AG09319 (cell line): Measurements from ENCODE around the gene AARS2.

Source experiments
- DNase-seq: peaks from one replicate; pipeline ENCODE4 v3.0.0-alpha.2; 2010; ENCODE audit warnings: low read depth; ENCODE audit errors: extremely low read depth
- CTCF ChIP-seq: IDR thresholded peaks from 2 replicates; pipeline ENCODE4 v1.5.1; 2011; ENCODE audit warnings: low read depth, mild to moderate bottlenecking, inconsistent platforms, low read length, moderate library complexity

Gene AARS2

GRCh38 chr6:44267252-44267651 lies 45.9 kb downstream of the AARS2 start:
- TF ChIP-seq CTCF = no peak
- DNase-seq = no peak

- no peak for TF ChIP-seq CTCF
- no peak for DNase-seq
Observed at GRCh38 chr6:44266347-44266746, 46.8 kb downstream of the AARS2 start.

GRCh38 chr6:44265722-44266233 lies 47.4 kb downstream of the AARS2 start:
- DNase-seq = no peak
- no peak for TF ChIP-seq CTCF

- peak; percentile 38 for TF ChIP-seq CTCF
- DNase-seq = peak; percentile 76
Observed at GRCh38 chr6:44265007-44265721, 48.0 kb downstream of the AARS2 start, which contains the start of gene NFKBIE. NFKBIE (minus strand) TSS chr6:44265551; CDS start chr6:44265346, 205 bp downstream.

- no peak for TF ChIP-seq CTCF
- no peak for DNase-seq
Observed at GRCh38 chr6:44264154-44265006, 48.8 kb downstream of the AARS2 start.

- no peak for TF ChIP-seq CTCF
- DNase-seq = no peak
Observed at GRCh38 chr6:44263354-44264100, 49.6 kb downstream of the AARS2 start.
